Measurements from ENCODE around the gene VPS13D.

Gene VPS13D

GRCh38 chr1:12228979-12229378, 851 bp upstream of the VPS13D start:
- DNase-seq (ENCODE audit: low read depth in 1 of 2, low spot score in 1 of 2): no peak
- TF ChIP-seq JUND (IDR thresholded peaks at IDR 0.05; ENCODE audit: low read depth): no peak
- in situ Hi-C loops (cut with HindIII; ENCODE audit: low pct_unique_long_range_greater_than_20kb, low sequenced_read_pairs): no loop called here

GRCh38 chr1:12229386-12229834, 420 bp upstream of the VPS13D start:
- DNase-seq (ENCODE audit: low read depth in 1 of 2, low spot score in 1 of 2): no peak
- in situ Hi-C loops (cut with HindIII; ENCODE audit: low pct_unique_long_range_greater_than_20kb, low sequenced_read_pairs): no loop called here
- no peak for TF ChIP-seq JUND (IDR thresholded peaks at IDR 0.05; ENCODE audit: low read depth)

- in situ Hi-C loops (cut with HindIII; ENCODE audit: low pct_unique_long_range_greater_than_20kb, low sequenced_read_pairs): no loop called here
- peak; percentile 31 to 76 for DNase-seq (ENCODE audit: low read depth in 1 of 2, low spot score in 1 of 2)
- TF ChIP-seq JUND (IDR thresholded peaks at IDR 0.05; ENCODE audit: low read depth): no peak
Observed at GRCh38 chr1:12230549-12231275, 882 bp downstream of the VPS13D start.

GRCh38 chr1:12231276-12231595, 1.4 kb downstream of the VPS13D start:
- in situ Hi-C loops (cut with HindIII; ENCODE audit: low pct_unique_long_range_greater_than_20kb, low sequenced_read_pairs): no loop called here
- DNase-seq (ENCODE audit: low read depth in 1 of 2, low spot score in 1 of 2): no peak
- TF ChIP-seq JUND (IDR thresholded peaks at IDR 0.05; ENCODE audit: low read depth): no peak

GRCh38 chr1:12232221-12232620, 2.4 kb downstream of the VPS13D start:
- DNase-seq (ENCODE audit: low read depth in 1 of 2, low spot score in 1 of 2): peak in 1 of 2 experiments; percentile 48
- in situ Hi-C loops (cut with HindIII; ENCODE audit: low pct_unique_long_range_greater_than_20kb, low sequenced_read_pairs): no loop called here
- TF ChIP-seq JUND (IDR thresholded peaks at IDR 0.05; ENCODE audit: low read depth): no peak

GRCh38 chr1:12244078-12244477, 14.2 kb downstream of the VPS13D start:
- DNase-seq (ENCODE audit: low read depth in 1 of 2, low spot score in 1 of 2): peak in 1 of 2 experiments; percentile 8
- in situ Hi-C loops (cut with HindIII; ENCODE audit: low pct_unique_long_range_greater_than_20kb, low sequenced_read_pairs): no loop called here
- no peak for TF ChIP-seq JUND (IDR thresholded peaks at IDR 0.05; ENCODE audit: low read depth)

- DNase-seq (ENCODE audit: low read depth in 1 of 2, low spot score in 1 of 2): peak; percentile 33 to 67
- TF ChIP-seq JUND (IDR thresholded peaks at IDR 0.05; ENCODE audit: low read depth): no peak
- in situ Hi-C loops (cut with HindIII; ENCODE audit: low pct_unique_long_range_greater_than_20kb, low sequenced_read_pairs): no loop called here
Observed at GRCh38 chr1:12244585-12244984, 14.8 kb downstream of the VPS13D start.

GRCh38 chr1:12245116-12245515, 15.3 kb downstream of the VPS13D start:
- in situ Hi-C loops (cut with HindIII; ENCODE audit: low pct_unique_long_range_greater_than_20kb, low sequenced_read_pairs): no loop called here
- TF ChIP-seq JUND (IDR thresholded peaks at IDR 0.05; ENCODE audit: low read depth): no peak

GRCh38 chr1:12245733-12246132, 15.9 kb downstream of the VPS13D start:
- DNase-seq (ENCODE audit: low read depth in 1 of 2, low spot score in 1 of 2): no peak
- TF ChIP-seq JUND (IDR thresholded peaks at IDR 0.05; ENCODE audit: low read depth): no peak
- in situ Hi-C loops (cut with HindIII; ENCODE audit: low pct_unique_long_range_greater_than_20kb, low sequenced_read_pairs): no loop called here

More at GRCh38 chr1:12245116-12245515, 15.3 kb downstream of the VPS13D start:
- no peak for DNase-seq (ENCODE audit: low read depth in 1 of 2, low spot score in 1 of 2)

- in situ Hi-C loops (cut with HindIII; ENCODE audit: low pct_unique_long_range_greater_than_20kb, low sequenced_read_pairs): no loop called here
Observed at GRCh38 chr1:12246584-12246983, 16.8 kb downstream of the VPS13D start.

GRCh38 chr1:12249181-12249580, 19.4 kb downstream of the VPS13D start:
- DNase-seq (ENCODE audit: low read depth in 1 of 2, low spot score in 1 of 2): no peak
- in situ Hi-C loops (cut with HindIII; ENCODE audit: low pct_unique_long_range_greater_than_20kb, low sequenced_read_pairs): no loop called here
- TF ChIP-seq JUND (IDR thresholded peaks at IDR 0.05; ENCODE audit: low read depth): no peak

More at GRCh38 chr1:12246584-12246983, 16.8 kb downstream of the VPS13D start:
- DNase-seq (ENCODE audit: low read depth in 1 of 2, low spot score in 1 of 2): no peak
- TF ChIP-seq JUND (IDR thresholded peaks at IDR 0.05; ENCODE audit: low read depth): no peak

GRCh38 chr1:12249748-12250147, 19.9 kb downstream of the VPS13D start:
- DNase-seq (ENCODE audit: low read depth in 1 of 2, low spot score in 1 of 2): no peak
- TF ChIP-seq JUND (IDR thresholded peaks at IDR 0.05; ENCODE audit: low read depth): no peak
- in situ Hi-C loops (cut with HindIII; ENCODE audit: low pct_unique_long_range_greater_than_20kb, low sequenced_read_pairs): no loop called here

- in situ Hi-C loops (cut with HindIII; ENCODE audit: low pct_unique_long_range_greater_than_20kb, low sequenced_read_pairs): no loop called here
Observed at GRCh38 chr1:12251442-12251841, 21.6 kb downstream of the VPS13D start.

GRCh38 chr1:12255913-12256312, 26.1 kb downstream of the VPS13D start:
- no peak for TF ChIP-seq JUND (IDR thresholded peaks at IDR 0.05; ENCODE audit: low read depth)
- in situ Hi-C loops (cut with HindIII; ENCODE audit: low pct_unique_long_range_greater_than_20kb, low sequenced_read_pairs): no loop called here
- DNase-seq (ENCODE audit: low read depth in 1 of 2, low spot score in 1 of 2): no peak

More at GRCh38 chr1:12251442-12251841, 21.6 kb downstream of the VPS13D start:
- DNase-seq (ENCODE audit: low read depth in 1 of 2, low spot score in 1 of 2): no peak
- TF ChIP-seq JUND (IDR thresholded peaks at IDR 0.05; ENCODE audit: low read depth): no peak

All from T47D (cell line).